RPMI8226 (cell line): ENCODE data around the gene EGFLAM.

Source experiments
- DNase-seq: peaks from one replicate; pipeline ENCODE4 v3.0.0-alpha.2; 2015

Gene EGFLAM

GRCh38 chr5:38267372-38267771 lies 9.0 kb downstream of the EGFLAM start:
- DNase-seq, result no peak

GRCh38 chr5:38273626-38274025 lies 15.3 kb downstream of the EGFLAM start:
- no peak for DNase-seq

GRCh38 chr5:38274370-38274769 lies 16.0 kb downstream of the EGFLAM start:
- no peak for DNase-seq

- DNase-seq, result no peak
Measured at GRCh38 chr5:38284384-38284783, 26.0 kb downstream of the EGFLAM start.

- no peak for DNase-seq
Measured at GRCh38 chr5:38285226-38285625, 26.9 kb downstream of the EGFLAM start.

- DNase-seq, result no peak
Measured at GRCh38 chr5:38286002-38286401, 27.6 kb downstream of the EGFLAM start.

GRCh38 chr5:38287124-38287523 lies 28.8 kb downstream of the EGFLAM start:
- no peak for DNase-seq

GRCh38 chr5:38289457-38289856 lies 31.1 kb downstream of the EGFLAM start:
- DNase-seq, result no peak

GRCh38 chr5:38290028-38290653 lies 31.8 kb downstream of the EGFLAM start:
- DNase-seq, result no peak

- no peak for DNase-seq
Measured at GRCh38 chr5:38291355-38291754, 33.0 kb downstream of the EGFLAM start.

- DNase-seq, result no peak
Measured at GRCh38 chr5:38292228-38292627, 33.9 kb downstream of the EGFLAM start.

- DNase-seq, result no peak
Measured at GRCh38 chr5:38295751-38296150, 37.4 kb downstream of the EGFLAM start.

GRCh38 chr5:38297830-38298608 lies 39.7 kb downstream of the EGFLAM start:
- no peak for DNase-seq

GRCh38 chr5:38299585-38299984 lies 41.2 kb downstream of the EGFLAM start:
- no peak for DNase-seq

- DNase-seq, result no peak
Measured at GRCh38 chr5:38305148-38305547, 46.8 kb downstream of the EGFLAM start.

GRCh38 chr5:38307845-38308244 lies 49.5 kb downstream of the EGFLAM start:
- DNase-seq, result no peak

- no peak for DNase-seq
Measured at GRCh38 chr5:38316544-38317224, 58.3 kb downstream of the EGFLAM start.

GRCh38 chr5:38317868-38318267 lies 59.5 kb downstream of the EGFLAM start:
- DNase-seq, result no peak

- DNase-seq, result no peak
Measured at GRCh38 chr5:38319491-38319890, 61.1 kb downstream of the EGFLAM start.

- no peak for DNase-seq
Measured at GRCh38 chr5:38321978-38322377, 63.6 kb downstream of the EGFLAM start.

GRCh38 chr5:38323645-38324295 lies 65.4 kb downstream of the EGFLAM start:
- DNase-seq, result no peak

- no peak for DNase-seq
Measured at GRCh38 chr5:38329132-38329715, 70.9 kb downstream of the EGFLAM start.

- no peak for DNase-seq
Measured at GRCh38 chr5:38330207-38330606, 71.8 kb downstream of the EGFLAM start.
